Measurements from ENCODE around the gene CYBB.

Gene CYBB

DNA sequence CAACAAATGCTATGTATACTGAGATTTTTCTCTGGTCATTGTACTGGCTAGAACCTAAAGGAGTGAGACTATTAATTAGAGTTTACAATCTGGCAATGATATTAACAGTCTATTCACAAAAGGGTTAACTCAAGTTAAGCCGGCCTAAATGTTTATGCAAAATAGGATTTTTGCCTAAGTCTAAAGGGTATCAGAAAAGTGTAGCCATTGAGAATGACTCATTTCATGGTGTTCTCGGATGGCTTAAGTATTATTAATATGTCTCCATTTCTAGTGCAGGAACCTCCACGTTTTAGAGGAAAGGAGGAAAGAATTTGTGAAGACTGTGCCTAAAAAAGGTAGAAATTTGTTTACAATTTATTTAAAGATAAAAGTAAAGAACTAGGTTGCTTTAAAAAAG, 37.7 kb downstream of the CYBB start:
- Histone ChIP-seq H3K9me3 (ENCODE audit: insufficient read depth, low read length) (no peaks in the 10 kb centered on the region), H3K9ac (ENCODE audit: insufficient read length, low read depth) (no peak overlapping the region), H3K27me3 (ENCODE audit: insufficient read depth, insufficient read length) (no peaks in the 10 kb centered on the region), H3K36me3 (ENCODE audit: insufficient read depth, insufficient read length, low read length) (no peaks in the 10 kb centered on the region), H3K4me1 (ENCODE audit: insufficient read depth, insufficient read length) (no peaks in the 10 kb centered on the region), H3K4me3 (ENCODE audit: insufficient read length, low read depth) (no peak overlapping the region)
- TF ChIP-seq YY1 (IDR thresholded peaks at IDR 0.05; ENCODE audit: insufficient read depth, insufficient read length) (no peak), ZNF274 (IDR thresholded peaks at IDR 0.05; ENCODE audit: low read depth, low read length) (no peak), SUZ12 (IDR thresholded peaks at IDR 0.05; ENCODE audit: extremely low read depth, insufficient read depth, insufficient read length) (no peak)
- no peak for DNase-seq (ENCODE audit: low read depth, low spot score)

- H3K9ac ChIP-seq (ENCODE audit: insufficient read length, low read depth), result no peak overlapping the region
- H3K36me3 ChIP-seq (ENCODE audit: insufficient read depth, insufficient read length, low read length), result no peaks in the 10 kb centered on the region
- no peaks in the 10 kb centered on the region for H3K4me1 ChIP-seq (ENCODE audit: insufficient read depth, insufficient read length)
- no peak overlapping the region for H3K4me3 ChIP-seq (ENCODE audit: insufficient read length, low read depth)
- no peak for DNase-seq (ENCODE audit: low read depth, low spot score)
- H3K27me3 ChIP-seq (ENCODE audit: insufficient read depth, insufficient read length), result no peaks in the 10 kb centered on the region
- H3K9me3 ChIP-seq (ENCODE audit: insufficient read depth, low read length), result no peaks in the 10 kb centered on the region
- TF ChIP-seq ZNF274 (IDR thresholded peaks at IDR 0.05; ENCODE audit: low read depth, low read length), result no peak
- TF ChIP-seq YY1 (IDR thresholded peaks at IDR 0.05; ENCODE audit: insufficient read depth, insufficient read length), result no peak
- no peak for TF ChIP-seq SUZ12 (IDR thresholded peaks at IDR 0.05; ENCODE audit: extremely low read depth, insufficient read depth, insufficient read length)
These were observed 38.2 kb downstream of the CYBB start for GRCh38 chrX:37818031-37818430.

- no peak for TF ChIP-seq YY1 (IDR thresholded peaks at IDR 0.05; ENCODE audit: insufficient read depth, insufficient read length)
- TF ChIP-seq SUZ12 (IDR thresholded peaks at IDR 0.05; ENCODE audit: extremely low read depth, insufficient read depth, insufficient read length), result no peak
- no peak for TF ChIP-seq ZNF274 (IDR thresholded peaks at IDR 0.05; ENCODE audit: low read depth, low read length)
- Histone ChIP-seq H3K36me3 (ENCODE audit: insufficient read depth, insufficient read length, low read length) (no peaks in the 10 kb centered on the region), H3K4me3 (ENCODE audit: insufficient read length, low read depth) (no peak overlapping the region), H3K9me3 (ENCODE audit: insufficient read depth, low read length) (no peaks in the 10 kb centered on the region), H3K4me1 (ENCODE audit: insufficient read depth, insufficient read length) (no peaks in the 10 kb centered on the region), H3K9ac (ENCODE audit: insufficient read length, low read depth) (no peak overlapping the region), H3K27me3 (ENCODE audit: insufficient read depth, insufficient read length) (no peaks in the 10 kb centered on the region)
- no peak for DNase-seq (ENCODE audit: low read depth, low spot score)
These were observed 40.8 kb downstream of the CYBB start for GRCh38 chrX:37820646-37821045.

GRCh38 chrX:37824491-37825214, 44.8 kb downstream of the CYBB start:
- H3K36me3 ChIP-seq (ENCODE audit: insufficient read depth, insufficient read length, low read length), result no peaks in the 10 kb centered on the region
- no peak for DNase-seq (ENCODE audit: low read depth, low spot score)
- no peaks in the 10 kb centered on the region for H3K4me1 ChIP-seq (ENCODE audit: insufficient read depth, insufficient read length)
- no peaks in the 10 kb centered on the region for H3K27me3 ChIP-seq (ENCODE audit: insufficient read depth, insufficient read length)
- H3K9ac ChIP-seq (ENCODE audit: insufficient read length, low read depth), result no peak overlapping the region
- TF ChIP-seq ZNF274 (IDR thresholded peaks at IDR 0.05; ENCODE audit: low read depth, low read length) (no peak), YY1 (IDR thresholded peaks at IDR 0.05; ENCODE audit: insufficient read depth, insufficient read length) (no peak), SUZ12 (IDR thresholded peaks at IDR 0.05; ENCODE audit: extremely low read depth, insufficient read depth, insufficient read length) (no peak)
- H3K9me3 ChIP-seq (ENCODE audit: insufficient read depth, low read length), result no peaks in the 10 kb centered on the region
- H3K4me3 ChIP-seq (ENCODE audit: insufficient read length, low read depth), result no peak overlapping the region

DNA sequence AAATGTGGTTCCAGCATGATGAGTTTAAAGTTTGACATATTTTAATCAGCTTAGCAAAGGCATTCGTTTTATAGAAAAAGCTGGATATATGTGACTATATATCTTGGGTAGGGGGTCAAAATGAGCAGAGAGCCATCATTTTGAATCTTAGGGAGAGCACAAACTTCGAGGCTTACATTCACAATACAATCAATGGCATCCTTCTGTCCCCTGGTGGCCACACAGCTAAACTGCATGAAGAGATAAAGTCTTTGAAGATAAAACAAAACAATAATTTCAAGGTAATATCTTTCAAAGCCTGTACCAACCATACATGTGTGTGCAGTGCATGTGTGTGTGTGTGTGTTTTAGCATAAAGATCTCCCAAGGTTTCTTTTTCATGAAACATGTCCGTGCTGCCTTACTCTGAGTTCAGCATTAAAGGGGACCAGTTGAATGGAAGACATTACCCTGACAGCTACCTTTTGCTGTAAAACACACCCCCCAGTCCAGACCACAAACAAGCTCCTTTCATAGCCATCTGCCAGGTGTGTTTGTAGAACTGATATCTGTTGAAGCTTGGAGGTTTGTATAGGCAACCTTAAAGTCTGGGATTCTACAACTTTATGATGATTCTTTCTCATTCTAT, 45.5 kb downstream of the CYBB start:
- Histone ChIP-seq H3K4me1 (ENCODE audit: insufficient read depth, insufficient read length) (no peaks in the 10 kb centered on the region), H3K4me3 (ENCODE audit: insufficient read length, low read depth) (no peak overlapping the region), H3K27me3 (ENCODE audit: insufficient read depth, insufficient read length) (no peaks in the 10 kb centered on the region), H3K36me3 (ENCODE audit: insufficient read depth, insufficient read length, low read length) (no peaks in the 10 kb centered on the region), H3K9ac (ENCODE audit: insufficient read length, low read depth) (no peak overlapping the region), H3K9me3 (ENCODE audit: insufficient read depth, low read length) (no peaks in the 10 kb centered on the region)
- no peak for TF ChIP-seq SUZ12 (IDR thresholded peaks at IDR 0.05; ENCODE audit: extremely low read depth, insufficient read depth, insufficient read length)
- TF ChIP-seq ZNF274 (IDR thresholded peaks at IDR 0.05; ENCODE audit: low read depth, low read length), result no peak
- TF ChIP-seq YY1 (IDR thresholded peaks at IDR 0.05; ENCODE audit: insufficient read depth, insufficient read length), result no peak
- DNase-seq (ENCODE audit: low read depth, low spot score), result peak; percentile 28

GRCh38 chrX:37829721-37830120, 49.9 kb downstream of the CYBB start:
- no peaks in the 10 kb centered on the region for H3K4me1 ChIP-seq (ENCODE audit: insufficient read depth, insufficient read length)
- no peak overlapping the region for H3K9ac ChIP-seq (ENCODE audit: insufficient read length, low read depth)
- H3K27me3 ChIP-seq (ENCODE audit: insufficient read depth, insufficient read length), result no peaks in the 10 kb centered on the region
- no peak for DNase-seq (ENCODE audit: low read depth, low spot score)
- no peak for TF ChIP-seq ZNF274 (IDR thresholded peaks at IDR 0.05; ENCODE audit: low read depth, low read length)
- TF ChIP-seq SUZ12 (IDR thresholded peaks at IDR 0.05; ENCODE audit: extremely low read depth, insufficient read depth, insufficient read length), result no peak
- H3K4me3 ChIP-seq (ENCODE audit: insufficient read length, low read depth), result no peak overlapping the region
- H3K9me3 ChIP-seq (ENCODE audit: insufficient read depth, low read length), result no peaks in the 10 kb centered on the region
- no peaks in the 10 kb centered on the region for H3K36me3 ChIP-seq (ENCODE audit: insufficient read depth, insufficient read length, low read length)

DNA sequence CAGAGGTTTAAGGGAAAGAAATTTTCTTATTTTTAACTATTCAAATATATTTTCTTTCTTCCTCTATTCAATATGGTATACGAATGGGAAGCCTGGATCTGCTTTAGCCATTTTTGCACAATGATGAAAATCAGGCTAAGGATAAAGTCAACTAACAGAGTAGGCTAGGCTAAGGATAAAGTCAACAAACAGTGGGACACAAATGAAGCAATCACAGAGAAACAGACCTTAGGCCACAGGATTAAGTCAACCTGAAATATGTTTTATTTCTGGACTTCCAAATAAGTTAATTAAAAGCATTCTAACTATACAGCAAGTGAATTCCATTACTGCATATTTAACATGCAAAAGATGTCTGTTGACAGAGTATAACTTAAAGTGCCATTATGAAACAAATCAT, 50.5 kb downstream of the CYBB start:
- no peak for TF ChIP-seq SUZ12 (IDR thresholded peaks at IDR 0.05; ENCODE audit: extremely low read depth, insufficient read depth, insufficient read length)
- no peak for TF ChIP-seq ZNF274 (IDR thresholded peaks at IDR 0.05; ENCODE audit: low read depth, low read length)
- TF ChIP-seq YY1 (IDR thresholded peaks at IDR 0.05; ENCODE audit: insufficient read depth, insufficient read length), result no peak
- no peaks in the 10 kb centered on the region for H3K27me3 ChIP-seq (ENCODE audit: insufficient read depth, insufficient read length)
- H3K4me3 ChIP-seq (ENCODE audit: insufficient read length, low read depth), result no peak overlapping the region
- H3K4me1 ChIP-seq (ENCODE audit: insufficient read depth, insufficient read length), result no peaks in the 10 kb centered on the region
- no peak overlapping the region for H3K9ac ChIP-seq (ENCODE audit: insufficient read length, low read depth)
- DNase-seq (ENCODE audit: low read depth, low spot score), result no peak
- H3K9me3 ChIP-seq (ENCODE audit: insufficient read depth, low read length), result no peaks in the 10 kb centered on the region
- H3K36me3 ChIP-seq (ENCODE audit: insufficient read depth, insufficient read length, low read length), result no peaks in the 10 kb centered on the region
